IMR-90 (cell line): ENCODE data around the gene GTF2A1L.

Experiments
- BHLHE40 ChIP-seq: fragments of 150-350 bp; IDR thresholded peaks from 2 replicates; pipeline ENCODE4 v1.6.1; 2016; ENCODE audit warnings: mild to moderate bottlenecking, low read depth, low read length
- CEBPB ChIP-seq: IDR thresholded peaks from 2 replicates; pipeline ENCODE4 v1.6.1; 2012; ENCODE audit warnings: low read depth, low read length, improper control_type of control experiment
- CHD1 ChIP-seq: IDR thresholded peaks from 2 replicates; pipeline ENCODE4 v1.6.1; 2012; ENCODE audit warnings: low read depth, low read length, improper control_type of control experiment
- CTCF ChIP-seq: conservative IDR thresholded peaks from 2 replicates; pipeline ENCODE4 v1.5.1; 2012; ENCODE audit warnings: mild to moderate bottlenecking, low read depth, low read length, improper control_type of control experiment
- ELK1 ChIP-seq: fragments of 150-350 bp; IDR thresholded peaks from 2 replicates; pipeline ENCODE4 v1.6.1; 2016; ENCODE audit warnings: low read depth, mild to moderate bottlenecking, low read length, moderate library complexity, borderline replicate concordance
- MAFK ChIP-seq: IDR thresholded peaks from 2 replicates; pipeline ENCODE4 v1.6.1; 2012; ENCODE audit warnings: low read depth, low read length, improper control_type of control experiment
- MXI1 ChIP-seq: IDR thresholded peaks from 2 replicates; pipeline ENCODE4 v1.6.1; 2012; ENCODE audit warnings: low read depth, mild to moderate bottlenecking, low read length, moderate library complexity, borderline replicate concordance
- NFE2L2 ChIP-seq: fragments of 150-350 bp; IDR thresholded peaks from 2 replicates; pipeline ENCODE4 v1.6.1; 2016; ENCODE audit warnings: low read depth, mild to moderate bottlenecking, low read length
- POLR2A ChIP-seq: IDR thresholded peaks from 2 replicates; pipeline ENCODE4 v1.6.1; 2012; ENCODE audit warnings: mild to moderate bottlenecking, low read depth, low read length
- RFX5 ChIP-seq: IDR thresholded peaks from 2 replicates; pipeline ENCODE4 v1.8.0; 2012; ENCODE audit warnings: low read depth, mild to moderate bottlenecking, low read length, moderate library complexity
- SMC3 ChIP-seq: fragments of 150-350 bp; IDR thresholded peaks from 2 replicates; pipeline ENCODE4 v1.6.1; 2016; ENCODE audit warnings: low read depth, mild to moderate bottlenecking, antibody characterized with exemption, low read length, moderate library complexity
- USF2 ChIP-seq: fragments of 150-350 bp; IDR thresholded peaks from 2 replicates; pipeline ENCODE4 v1.6.1; 2017; ENCODE audit warnings: mild to moderate bottlenecking, antibody characterized with exemption, low read length, low read depth

- TF ChIP-seq CTCF, result no peak
- no peak for TF ChIP-seq POLR2A
- no peak for TF ChIP-seq USF2
- no peak for TF ChIP-seq MAFK
- TF ChIP-seq NFE2L2, result no peak
- no peak for TF ChIP-seq RFX5
- TF ChIP-seq MXI1, result no peak
- no peak for TF ChIP-seq SMC3
- TF ChIP-seq BHLHE40, result no peak
- TF ChIP-seq CEBPB, result no peak
- TF ChIP-seq CHD1, result no peak
- TF ChIP-seq ELK1, result no peak
Measured at GRCh38 chr2:48617618-48618017, at the start of gene GTF2A1L.
